ENCODE measurements around the gene CXCL1. TPM values are rescaled to one million over a fixed set of nuclear protein-coding genes. Genes with fewer than 3 reads are reported as not detected.

Gene CXCL1
- total RNA-seq, 1 experiment from 2014 or later: 0.85 TPM

- TF ChIP-seq FOXP4 (CRISPR knock-in tag; IDR thresholded peaks at IDR 0.05): no peak
- no peak for TF ChIP-seq ZNF416 (CRISPR knock-in tag; IDR thresholded peaks at IDR 0.05)
- no peak for TF ChIP-seq MYBL2 (CRISPR knock-in tag; IDR thresholded peaks at IDR 0.05)
- no peak for TF ChIP-seq IRF2 (CRISPR knock-in tag; IDR thresholded peaks at IDR 0.05; ENCODE audit: borderline replicate concordance, low read depth)
- TF ChIP-seq ESRRA (CRISPR knock-in tag; IDR thresholded peaks at IDR 0.05; ENCODE audit: borderline replicate concordance): no peak
- TF ChIP-seq NR1H2 (CRISPR knock-in tag; IDR thresholded peaks at IDR 0.05): no peak
- no peak for TF ChIP-seq MLX (CRISPR knock-in tag; IDR thresholded peaks at IDR 0.05)
- TF ChIP-seq KAT7 (CRISPR knock-in tag; IDR thresholded peaks at IDR 0.05; ENCODE audit: borderline replicate concordance): no peak
- no peak for TF ChIP-seq HMGA2 (CRISPR knock-in tag; IDR thresholded peaks at IDR 0.05)
- no peak for TF ChIP-seq ATF3 (CRISPR knock-in tag; conservative IDR thresholded peaks at IDR 0.05)
- no peak for TF ChIP-seq ZNF425 (CRISPR knock-in tag; conservative IDR thresholded peaks at IDR 0.05)
- no peak for TF ChIP-seq GABPB1 (CRISPR knock-in tag; IDR thresholded peaks at IDR 0.05)
Observed at GRCh38 chr4:73864365-73864764, 4.8 kb upstream of the CXCL1 start (continued).

GRCh38 chr4:73864961-73865360 lies 4.2 kb upstream of the CXCL1 start:
- CTCF ChIA-PET: interaction anchor here (0.5 to 2.6 kb wide), 37 partner anchors 11 to 595 kb away, joined by 3 to 39 read pairs (median 4); partner anchors contain the start of genes CXCL2, CXCL3, CXCL5 and CXCL6
- no peaks in the 10 kb centered on the region for H3K9me3 Mint-ChIP-seq
- peaks cover 22% of the 10 kb centered on the region for H3K27me3 Mint-ChIP-seq (ENCODE audit: low read depth)

More at GRCh38 chr4:73864961-73865360, 4.2 kb upstream of the CXCL1 start:
- ATAC-seq: no peak
- DNase-seq (ENCODE audit: low spot score): no peak
- TF ChIP-seq ETV6 (CRISPR knock-in tag; IDR thresholded peaks at IDR 0.05) (no peak), CTCF (IDR thresholded peaks at IDR 0.05) (no peak), PRDM15 (CRISPR knock-in tag; IDR thresholded peaks at IDR 0.05) (no peak), PREB (CRISPR knock-in tag; IDR thresholded peaks at IDR 0.05; ENCODE audit: borderline replicate concordance) (no peak), ELF4 (CRISPR knock-in tag; IDR thresholded peaks at IDR 0.05; ENCODE audit: low read depth) (no peak)
- Mint-ChIP-seq H3K36me3 (no peaks in the 10 kb centered on the region), H3K4me3 (no peak overlapping the region), H3K27ac (no peak overlapping the region), H3K4me1 (peaks cover 19% of the 10 kb centered on the region)
- POLR2A ChIA-PET: no interaction called here

All from WTC11 (cell line).